ENCODE data around the gene RFNG.

DNA sequence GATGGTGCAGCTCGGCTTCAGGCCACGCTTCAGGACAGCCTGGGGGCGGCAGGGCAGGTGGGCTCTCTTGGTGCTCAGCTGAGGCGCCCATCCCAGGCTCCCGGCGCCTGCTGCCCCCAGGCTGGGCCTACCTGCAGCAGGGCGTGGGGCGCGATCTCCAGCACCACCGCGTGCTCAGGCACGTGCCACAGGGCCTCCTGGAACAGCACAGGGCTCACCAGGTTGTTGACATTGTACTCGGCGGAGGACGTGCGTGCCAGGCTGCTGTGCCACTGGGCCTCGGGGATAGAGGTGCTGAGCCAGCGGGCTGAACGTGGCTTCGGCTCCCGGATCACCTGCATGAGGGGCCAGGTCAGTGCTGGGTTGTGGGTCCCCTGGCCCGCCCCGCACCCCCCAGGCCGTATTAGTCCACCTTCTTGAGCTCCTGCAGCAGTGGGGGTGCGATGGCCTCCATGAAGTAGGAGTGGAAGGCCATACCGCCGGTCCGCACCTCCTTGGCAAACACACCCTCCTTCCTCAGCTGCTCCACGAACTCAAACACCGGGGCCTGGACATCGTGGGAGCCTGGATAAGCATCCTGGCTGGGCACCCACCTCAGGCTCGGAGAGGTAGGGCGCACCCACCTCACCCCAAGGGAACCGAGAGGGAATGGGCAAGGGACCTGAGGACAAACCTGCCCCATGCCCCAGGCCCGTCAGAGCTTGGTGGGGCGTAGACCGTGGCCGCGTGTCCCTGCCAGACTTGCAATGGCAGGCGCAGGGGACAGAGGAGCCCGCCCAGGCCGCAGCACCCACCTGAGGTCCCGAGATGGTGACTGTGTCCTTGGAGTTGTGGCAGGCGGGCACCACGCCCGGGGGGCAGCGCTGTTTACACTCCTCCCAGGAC is 37.5 kb upstream of the RFNG start:
- TF ChIP-seq, protein P1, sequence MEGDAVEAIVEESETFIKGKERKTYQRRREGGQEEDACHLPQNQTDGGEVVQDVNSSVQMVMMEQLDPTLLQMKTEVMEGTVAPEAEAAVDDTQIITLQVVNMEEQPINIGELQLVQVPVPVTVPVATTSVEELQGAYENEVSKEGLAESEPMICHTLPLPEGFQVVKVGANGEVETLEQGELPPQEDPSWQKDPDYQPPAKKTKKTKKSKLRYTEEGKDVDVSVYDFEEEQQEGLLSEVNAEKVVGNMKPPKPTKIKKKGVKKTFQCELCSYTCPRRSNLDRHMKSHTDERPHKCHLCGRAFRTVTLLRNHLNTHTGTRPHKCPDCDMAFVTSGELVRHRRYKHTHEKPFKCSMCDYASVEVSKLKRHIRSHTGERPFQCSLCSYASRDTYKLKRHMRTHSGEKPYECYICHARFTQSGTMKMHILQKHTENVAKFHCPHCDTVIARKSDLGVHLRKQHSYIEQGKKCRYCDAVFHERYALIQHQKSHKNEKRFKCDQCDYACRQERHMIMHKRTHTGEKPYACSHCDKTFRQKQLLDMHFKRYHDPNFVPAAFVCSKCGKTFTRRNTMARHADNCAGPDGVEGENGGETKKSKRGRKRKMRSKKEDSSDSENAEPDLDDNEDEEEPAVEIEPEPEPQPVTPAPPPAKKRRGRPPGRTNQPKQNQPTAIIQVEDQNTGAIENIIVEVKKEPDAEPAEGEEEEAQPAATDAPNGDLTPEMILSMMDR (conservative IDR thresholded peaks at IDR 0.05), result no peak
- TF ChIP-seq EZH2 (IDR thresholded peaks at IDR 0.05; ENCODE audit: low read depth), result no peak

All from PC-9 (cell line).